ENCODE data around the gene TRPM2.
A peak's percentile ranks its signal among the peaks of the same experiment; 100 is the strongest.
"Not testable (repeated sequence)": the region's sequence is repeated elsewhere in the genome, so short reads cannot be mapped to it uniquely, and the experiment has no call there.

TRPM2 gene

GRCh38 chr21:44377201-44377921 is 23.9 kb downstream of the TRPM2 start:
- DNase-seq, result peak; percentile 11

GRCh38 chr21:44377922-44378645 is 24.7 kb downstream of the TRPM2 start:
- no peak for DNase-seq

- peak; percentile 22 for DNase-seq
Measured at GRCh38 chr21:44378646-44379514, 25.5 kb downstream of the TRPM2 start.

GRCh38 chr21:44379515-44379848 is 26.1 kb downstream of the TRPM2 start:
- no peak for DNase-seq

- no peak for DNase-seq
Measured at GRCh38 chr21:44379991-44380865, 26.8 kb downstream of the TRPM2 start.

GRCh38 chr21:44380876-44381275 is 27.5 kb downstream of the TRPM2 start:
- DNase-seq, result no peak

GRCh38 chr21:44381874-44382273 is 28.5 kb downstream of the TRPM2 start:
- no peak for DNase-seq

GRCh38 chr21:44382536-44382935 is 29.1 kb downstream of the TRPM2 start:
- DNase-seq, result no peak

- DNase-seq, result no peak
Measured at GRCh38 chr21:44383216-44383615, 29.8 kb downstream of the TRPM2 start.

- no peak for DNase-seq
Measured at GRCh38 chr21:44384968-44385367, 31.5 kb downstream of the TRPM2 start.

GRCh38 chr21:44389335-44389734 is 35.9 kb downstream of the TRPM2 start:
- no peak for DNase-seq

GRCh38 chr21:44390886-44391285 is 37.5 kb downstream of the TRPM2 start:
- DNase-seq, result no peak

- DNase-seq, result no peak
Measured at GRCh38 chr21:44391345-44392091, 38.1 kb downstream of the TRPM2 start.

- DNase-seq, result no peak
Measured at GRCh38 chr21:44392185-44392584, 38.8 kb downstream of the TRPM2 start.

GRCh38 chr21:44392916-44393315 is 39.5 kb downstream of the TRPM2 start:
- no peak for DNase-seq

GRCh38 chr21:44394733-44395132 is 41.3 kb downstream of the TRPM2 start:
- DNase-seq, result no peak

- no peak for DNase-seq
Measured at GRCh38 chr21:44395260-44395659, 41.8 kb downstream of the TRPM2 start.

- DNase-seq, result not testable (repeated sequence)
Measured at GRCh38 chr21:44396803-44397202, 43.4 kb downstream of the TRPM2 start.

GRCh38 chr21:44397431-44398031 is 44.1 kb downstream of the TRPM2 start:
- DNase-seq, result no peak

- no peak for DNase-seq
Measured at GRCh38 chr21:44398499-44398898, 45.1 kb downstream of the TRPM2 start.
